IPS-18c (cell line): ENCODE data around the gene GALNT17.
"Not testable (repeated sequence)": the region's sequence is repeated elsewhere in the genome, so short reads cannot be mapped to it uniquely, and the experiment has no call there.

Experiments
- H3K4me3 ChIP-seq: 2 replicates; pipeline ENCODE4 v1.7.0; 2013; ENCODE audit warnings: low read depth, mild to moderate bottlenecking, low read length, moderate library complexity; ENCODE audit not compliant: insufficient read depth
- H3K9me3 ChIP-seq: one replicate; pipeline ENCODE4 v1.6.1; 2013; ENCODE audit warnings: mild to moderate bottlenecking, low read length, moderate library complexity; ENCODE audit not compliant: control insufficient read depth, insufficient read depth

The GALNT17 gene

GRCh38 chr7:71615017-71615416 is 483.1 kb downstream of the GALNT17 start:
- no peaks in the 10 kb centered on the region for H3K9me3 ChIP-seq
- H3K4me3 ChIP-seq: no peak overlapping the region

- Histone ChIP-seq H3K9me3 (no peaks in the 10 kb centered on the region), H3K4me3 (no peak overlapping the region)
Measured at GRCh38 chr7:71616217-71616616, 484.3 kb downstream of the GALNT17 start.

- Histone ChIP-seq H3K9me3 (no peaks in the 10 kb centered on the region), H3K4me3 (no peak overlapping the region)
Measured at GRCh38 chr7:71618278-71618677, 486.3 kb downstream of the GALNT17 start.

- no peak overlapping the region for H3K4me3 ChIP-seq
Measured at GRCh38 chr7:71625545-71625944, 493.6 kb downstream of the GALNT17 start.

GRCh38 chr7:71626206-71626605 is 494.3 kb downstream of the GALNT17 start:
- Histone ChIP-seq H3K9me3 (no peaks in the 10 kb centered on the region), H3K4me3 (no peak overlapping the region)

More at GRCh38 chr7:71625545-71625944, 493.6 kb downstream of the GALNT17 start:
- no peaks in the 10 kb centered on the region for H3K9me3 ChIP-seq

- H3K9me3 ChIP-seq: no peaks in the 10 kb centered on the region
- no peak overlapping the region for H3K4me3 ChIP-seq
Measured at GRCh38 chr7:71627651-71628050, 495.7 kb downstream of the GALNT17 start.

GRCh38 chr7:71630516-71630915 is 498.6 kb downstream of the GALNT17 start:
- no peak overlapping the region for H3K4me3 ChIP-seq
- no peaks in the 10 kb centered on the region for H3K9me3 ChIP-seq

- Histone ChIP-seq H3K9me3 (no peaks in the 10 kb centered on the region), H3K4me3 (no peak overlapping the region)
Measured at GRCh38 chr7:71633551-71634008, 501.6 kb downstream of the GALNT17 start.

GRCh38 chr7:71635849-71636248 is 503.9 kb downstream of the GALNT17 start:
- H3K9me3 ChIP-seq: not testable (repeated sequence)

GRCh38 chr7:71636329-71636728 is 504.4 kb downstream of the GALNT17 start:
- H3K4me3 ChIP-seq: no peak overlapping the region
- no peaks in the 10 kb centered on the region for H3K9me3 ChIP-seq

More at GRCh38 chr7:71635849-71636248, 503.9 kb downstream of the GALNT17 start:
- H3K4me3 ChIP-seq: not testable (repeated sequence)

- no peak overlapping the region for H3K4me3 ChIP-seq
- no peaks in the 10 kb centered on the region for H3K9me3 ChIP-seq
Measured at GRCh38 chr7:71637578-71637977, 505.6 kb downstream of the GALNT17 start.

GRCh38 chr7:71638108-71638507 is 506.2 kb downstream of the GALNT17 start:
- Histone ChIP-seq H3K4me3 (no peak overlapping the region), H3K9me3 (no peaks in the 10 kb centered on the region)

GRCh38 chr7:71639382-71640085 is 507.6 kb downstream of the GALNT17 start:
- H3K9me3 ChIP-seq: no peaks in the 10 kb centered on the region

GRCh38 chr7:71643031-71643430 is 511.1 kb downstream of the GALNT17 start:
- not testable (repeated sequence) for H3K4me3 ChIP-seq, H3K9me3 ChIP-seq

More at GRCh38 chr7:71639382-71640085, 507.6 kb downstream of the GALNT17 start:
- H3K4me3 ChIP-seq: no peak overlapping the region

GRCh38 chr7:71645836-71646235 is 513.9 kb downstream of the GALNT17 start:
- H3K9me3 ChIP-seq: peaks cover 10% of the 10 kb centered on the region
- no peak overlapping the region for H3K4me3 ChIP-seq

GRCh38 chr7:71649812-71650211 is 517.9 kb downstream of the GALNT17 start:
- Histone ChIP-seq H3K9me3 (peaks cover 10% of the 10 kb centered on the region), H3K4me3 (no peak overlapping the region)

- peaks cover 4% of the 10 kb centered on the region for H3K9me3 ChIP-seq
- H3K4me3 ChIP-seq: no peak overlapping the region
Measured at GRCh38 chr7:71650653-71651337, 518.9 kb downstream of the GALNT17 start.

GRCh38 chr7:71652510-71652909 is 520.6 kb downstream of the GALNT17 start:
- Histone ChIP-seq H3K4me3 (no peak overlapping the region), H3K9me3 (peaks cover 4% of the 10 kb centered on the region)
